GM18520 (cell line): ENCODE results near the gene TGFB3.
A peak's percentile ranks its signal among the peaks of the same experiment; 100 is the strongest.
"Not testable (repeated sequence)": the region's sequence is repeated elsewhere in the genome, so short reads cannot be mapped to it uniquely, and the experiment has no call there.

Source experiments
- ATAC-seq: cut with Tn5 transposase; IDR thresholded peaks from one replicate; pipeline ENCODE4 v1.9.1; 2021; ENCODE audit not compliant: unreplicated experiment

The TGFB3 gene

DNA sequence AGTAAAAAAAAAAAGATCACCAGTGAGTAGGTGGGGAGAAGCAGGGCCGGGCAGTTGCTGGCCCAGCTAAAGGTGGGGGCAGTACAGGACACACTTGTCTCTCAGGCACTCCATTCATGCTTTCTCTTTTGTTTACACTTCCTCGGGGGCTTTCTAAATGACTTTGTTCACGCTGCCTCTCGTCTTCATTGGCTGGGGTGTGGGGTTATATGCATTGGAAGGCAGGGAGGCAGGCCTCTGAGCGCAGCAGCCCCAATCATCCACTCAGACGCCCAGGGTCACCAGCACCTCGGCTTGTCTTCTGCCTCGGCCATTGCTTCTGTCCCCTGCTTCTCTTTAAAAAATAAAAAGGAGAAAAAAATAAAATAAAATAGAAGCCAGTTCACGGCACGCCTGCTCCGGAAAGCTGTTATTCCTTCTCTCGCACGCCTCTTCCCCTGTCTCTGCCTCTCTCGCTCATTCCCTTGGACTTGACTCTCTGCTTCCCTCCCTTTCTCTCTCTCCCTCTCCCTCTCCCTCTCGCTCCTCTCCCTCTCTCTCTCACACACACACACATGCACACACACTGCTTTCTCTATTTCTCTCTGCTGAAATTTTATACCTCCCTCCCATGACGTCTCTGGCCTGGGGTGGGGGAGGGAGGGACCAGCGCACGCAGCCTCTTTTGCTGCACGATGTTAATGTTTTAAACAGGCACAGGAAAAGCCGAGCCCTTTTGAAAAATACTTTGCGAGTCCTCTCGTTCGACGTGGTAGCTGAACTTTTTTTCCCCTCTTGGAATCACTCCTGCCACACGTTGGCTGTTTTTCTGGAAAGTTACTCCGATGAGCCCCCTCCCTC is at the start of gene TGFB3:
Gene TGFB3 (minus strand): TSS at position 570 of the 840 bp plus-strand sequence. CDS start 1,102 bp downstream, outside the sequence.
- ATAC-seq, result peak; percentile 48

DNA sequence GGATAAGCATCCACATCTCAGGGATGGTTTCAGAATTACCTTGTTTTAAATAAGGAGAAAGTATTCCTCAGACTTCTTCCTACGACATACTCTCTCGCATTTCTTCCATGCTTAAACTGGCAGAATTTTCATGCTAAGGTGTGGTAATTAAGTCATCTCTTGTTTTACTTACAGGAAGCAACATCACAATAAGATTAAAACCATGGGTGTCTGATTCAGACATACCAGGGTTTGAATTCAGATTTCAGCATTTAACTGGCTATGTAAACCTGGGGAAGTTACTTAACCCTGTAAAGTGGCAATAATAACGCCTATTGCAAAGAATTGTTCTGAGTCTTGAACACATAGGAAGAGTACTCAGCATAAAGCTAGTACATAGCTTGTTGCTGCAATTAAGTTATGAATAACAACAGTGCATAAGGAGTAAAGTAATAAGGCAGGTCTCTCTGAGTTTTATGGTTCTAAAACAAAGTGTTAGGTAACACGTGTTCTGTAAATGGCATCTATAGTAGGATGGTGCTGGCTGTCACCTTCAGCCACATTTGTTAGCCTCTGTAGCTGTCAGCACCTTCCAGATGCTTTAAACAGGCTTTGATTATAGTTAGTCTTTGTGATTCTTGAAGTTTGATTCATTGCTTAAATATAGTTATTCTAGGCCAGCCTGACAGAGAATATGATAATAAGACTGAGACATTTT is 42.6 kb upstream of the TGFB3 start:
- no peak for ATAC-seq

DNA sequence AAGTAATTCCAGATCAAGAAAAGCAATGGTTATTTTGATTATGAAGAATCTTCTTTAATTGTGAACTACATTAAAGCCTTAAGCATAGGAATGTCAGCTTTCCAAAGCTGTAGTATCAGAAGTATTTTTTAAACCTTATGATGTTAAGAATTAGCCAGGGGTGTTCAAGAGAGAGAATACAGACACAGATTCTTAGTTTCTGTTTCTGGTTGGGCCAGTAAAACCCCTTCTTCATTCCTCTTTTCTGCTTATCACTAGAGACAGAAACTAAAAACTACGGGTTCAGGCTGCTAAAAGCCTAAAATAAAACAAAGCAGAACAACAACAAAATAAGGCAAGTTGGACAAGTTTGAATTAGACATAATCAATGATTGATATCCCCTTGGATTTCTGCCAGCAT is 42.0 kb upstream of the TGFB3 start:
- no peak for ATAC-seq

DNA sequence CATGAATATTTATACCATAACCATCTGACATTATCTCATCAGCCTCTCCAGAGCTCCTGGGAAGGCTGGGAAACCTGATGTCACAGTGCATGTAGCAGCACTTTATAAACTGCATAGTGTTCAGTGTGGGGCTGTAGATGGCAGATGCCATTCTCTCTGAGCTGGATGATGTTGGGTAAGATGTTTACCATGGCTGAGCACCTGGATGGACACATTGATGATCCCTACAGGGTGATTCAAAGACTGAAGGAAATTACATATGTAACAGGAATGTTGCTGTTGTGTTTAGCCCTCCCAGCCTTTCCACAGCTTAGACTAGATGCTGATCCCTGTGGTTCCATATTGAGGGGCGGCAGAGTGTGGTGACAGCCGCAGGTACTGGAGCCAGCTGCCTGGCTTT is 41.2 kb upstream of the TGFB3 start:
- ATAC-seq, result no peak

DNA sequence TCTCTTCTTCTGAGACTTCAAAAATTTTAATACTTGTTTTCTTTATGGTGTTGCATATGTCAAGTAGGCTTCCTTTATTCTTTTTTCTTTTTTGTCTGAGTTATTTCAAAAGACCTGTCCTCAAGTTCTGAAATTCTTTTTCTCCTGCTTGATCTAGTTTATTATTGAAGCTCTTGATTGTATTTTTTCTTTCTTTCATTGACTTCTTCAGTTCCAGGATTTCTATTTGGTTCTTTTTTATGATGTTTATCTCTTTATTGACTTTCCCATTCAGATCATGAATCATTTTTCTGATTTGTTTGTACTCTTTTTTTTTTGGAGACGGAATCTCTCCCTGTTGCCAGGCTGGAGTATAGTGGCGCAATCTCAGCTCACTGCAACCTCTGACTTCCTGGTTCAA is 37.9 kb upstream of the TGFB3 start:
- ATAC-seq, result no peak

DNA sequence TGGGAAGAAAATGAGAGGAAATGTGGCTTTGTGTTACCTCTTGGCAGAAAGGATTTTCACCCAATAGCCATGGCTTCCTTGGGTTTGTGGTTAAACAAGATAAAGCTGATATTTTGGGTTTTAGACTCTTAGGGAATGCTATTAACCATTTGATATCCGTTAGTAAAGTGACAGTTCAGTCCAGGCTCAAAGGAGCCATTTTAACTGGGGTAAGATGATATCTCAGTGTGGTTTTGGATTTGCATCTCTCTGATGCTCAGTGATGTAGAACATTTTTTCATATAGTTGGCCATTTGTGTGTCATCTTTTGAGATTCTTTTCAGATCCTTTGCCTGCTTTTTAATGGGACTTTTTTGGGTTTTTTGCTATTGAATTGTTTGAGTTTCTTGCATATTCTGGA is 33.9 kb upstream of the TGFB3 start:
- ATAC-seq, result no peak

DNA sequence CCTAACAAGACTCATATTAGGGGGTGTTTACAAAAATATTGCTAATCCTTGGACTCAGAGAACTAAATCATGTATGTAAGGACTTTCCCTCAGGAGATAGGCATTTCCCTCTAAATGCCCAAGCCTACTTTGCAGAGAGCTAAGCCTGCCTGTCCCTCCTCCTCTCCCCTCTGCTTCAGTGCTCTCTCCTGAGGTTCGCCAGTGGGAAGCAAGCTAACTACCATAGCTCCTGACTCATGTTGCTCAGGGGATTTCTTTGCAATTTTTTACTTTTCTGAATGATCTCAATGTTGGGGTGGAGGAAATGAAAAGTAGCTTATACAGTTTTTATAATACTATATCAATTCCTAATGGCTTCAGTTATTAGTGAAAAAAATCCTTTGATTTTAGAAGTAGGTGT is 33.4 kb upstream of the TGFB3 start:
- no peak for ATAC-seq

DNA sequence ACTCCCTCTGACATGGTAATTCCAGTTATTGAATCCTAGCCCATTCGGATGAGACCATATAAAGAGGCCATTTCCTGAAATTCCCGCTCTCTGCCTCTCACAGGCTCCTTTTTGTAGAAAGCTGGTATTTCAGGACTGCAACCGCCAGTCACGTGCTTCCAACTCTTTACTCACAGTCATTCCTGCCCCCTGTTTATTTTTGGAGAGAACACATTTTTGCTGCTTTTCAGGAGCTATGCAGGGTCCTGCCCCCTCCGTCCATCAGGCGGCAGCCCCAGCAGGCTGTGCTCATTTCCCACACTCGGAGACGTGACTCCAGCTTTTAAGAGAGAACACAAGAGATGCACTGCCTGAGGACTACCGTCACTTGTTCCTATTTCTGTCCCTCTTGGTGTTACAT is 30.6 kb upstream of the TGFB3 start:
- no peak for ATAC-seq

DNA sequence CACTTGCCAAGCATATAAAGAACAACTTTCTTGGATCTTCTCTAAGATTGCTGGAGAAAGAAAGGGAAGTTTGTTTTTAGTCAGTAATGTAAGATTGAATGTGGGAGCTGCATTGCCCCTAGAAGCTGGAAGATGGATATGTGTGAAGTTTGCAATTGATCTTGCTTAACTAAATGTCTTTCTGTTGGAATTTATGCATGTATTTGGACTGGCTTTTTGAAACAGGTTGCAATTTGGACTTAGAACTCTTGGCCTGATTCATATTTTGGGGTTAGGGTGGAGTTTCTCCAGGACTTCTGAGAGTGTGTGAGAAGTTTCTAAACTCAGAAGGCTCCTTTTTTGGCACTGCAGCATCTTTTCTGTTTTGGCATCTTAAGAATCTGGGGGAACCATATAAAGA is 30.1 kb upstream of the TGFB3 start:
- ATAC-seq, result no peak

DNA sequence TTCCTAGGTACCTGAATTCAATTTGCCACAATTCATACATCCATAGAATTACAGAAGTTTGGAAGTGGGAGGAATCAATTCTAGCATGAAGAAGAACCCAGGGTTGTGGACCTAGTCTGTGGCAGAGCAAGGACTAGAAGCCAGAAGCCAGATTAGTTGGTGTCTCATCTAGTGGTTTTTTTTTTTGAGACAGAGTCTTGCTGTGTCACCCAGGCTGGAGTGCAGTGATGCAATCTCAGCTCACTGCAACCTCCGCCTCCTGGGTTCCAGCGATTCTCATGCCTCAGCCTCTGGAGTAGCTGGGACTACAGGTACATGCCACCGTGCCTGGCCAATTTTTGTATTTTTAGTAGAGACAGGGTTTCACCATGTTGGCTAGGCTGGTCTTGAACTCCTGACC is 27.8 kb upstream of the TGFB3 start:
- not testable (repeated sequence) for ATAC-seq

DNA sequence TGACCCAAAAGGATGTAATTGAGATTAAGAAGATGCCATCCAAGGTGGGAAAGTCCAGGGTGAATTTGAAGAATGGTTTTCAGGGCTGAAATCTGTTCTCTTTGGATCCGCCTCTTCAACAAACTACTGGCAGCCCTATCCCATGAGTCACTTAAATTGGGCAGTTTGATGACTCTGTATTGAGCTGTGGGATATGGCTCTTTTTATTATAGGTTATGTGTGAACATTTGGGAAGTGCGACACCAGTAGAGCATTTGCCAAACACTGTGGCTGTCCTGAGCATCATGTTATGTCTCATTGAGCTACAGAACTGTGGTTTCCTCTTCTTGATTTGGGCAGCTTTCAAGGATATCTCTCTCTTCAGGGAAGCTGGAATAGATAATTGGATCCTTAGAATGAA is 26.1 kb upstream of the TGFB3 start:
- ATAC-seq, result no peak

DNA sequence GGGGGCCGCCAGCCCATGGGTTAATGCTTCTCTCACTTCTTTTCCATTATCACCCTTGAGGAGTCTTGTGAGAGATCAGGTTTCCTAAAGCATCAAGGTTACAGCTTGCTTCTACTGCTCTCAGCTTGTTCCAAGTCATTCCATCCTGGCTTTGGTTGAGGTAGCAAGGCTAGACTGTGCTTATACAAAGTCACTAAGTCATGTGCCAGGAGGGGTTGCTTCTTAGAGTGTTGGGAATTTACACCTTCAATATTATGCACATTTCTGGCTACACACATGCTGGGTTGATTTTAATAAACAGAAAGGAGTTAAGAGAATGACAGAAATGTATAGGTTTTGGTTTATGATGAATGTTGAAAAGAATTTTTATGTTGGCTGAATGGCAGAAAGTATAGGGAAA is 25.6 kb upstream of the TGFB3 start:
- ATAC-seq, result no peak

DNA sequence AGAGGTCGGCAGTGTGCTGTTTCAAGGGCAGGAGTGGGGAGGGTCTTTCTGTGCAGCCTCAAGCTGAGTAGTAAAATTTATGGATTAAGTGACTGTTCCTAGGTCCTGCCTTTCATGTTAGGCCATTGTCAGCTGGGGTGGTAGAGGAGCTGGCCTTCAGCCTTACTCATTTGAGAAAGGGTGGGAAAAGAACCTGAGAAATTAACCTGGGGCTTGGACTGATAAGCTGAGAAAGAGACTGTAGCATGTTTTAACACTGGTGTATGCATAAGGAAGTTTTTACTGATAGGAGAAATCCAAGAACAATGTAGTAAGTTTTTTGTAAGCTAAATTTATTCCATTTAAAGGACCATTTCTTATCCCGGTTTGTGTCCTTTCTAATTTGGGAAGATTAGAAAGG is 24.5 kb upstream of the TGFB3 start:
- ATAC-seq, result no peak

DNA sequence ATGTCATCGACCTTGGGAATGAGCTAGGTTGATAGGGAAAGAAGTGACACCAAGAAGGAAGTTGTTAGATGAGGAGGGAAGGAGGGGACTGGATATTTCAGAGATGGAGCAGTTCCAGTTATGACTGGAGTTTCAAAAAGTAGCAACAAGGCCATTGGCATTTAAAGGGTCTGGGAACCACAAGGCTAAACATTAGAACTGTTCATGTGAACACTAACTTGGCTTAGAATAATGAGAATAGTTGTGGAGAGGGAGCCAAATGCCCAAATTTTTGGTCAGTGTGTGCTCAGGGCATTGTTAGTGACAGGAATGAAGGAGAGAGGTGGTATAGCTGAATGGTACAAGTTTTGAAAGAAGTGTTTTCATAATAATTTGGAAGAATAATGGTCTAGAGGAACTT is 20.6 kb upstream of the TGFB3 start:
- ATAC-seq, result no peak

DNA sequence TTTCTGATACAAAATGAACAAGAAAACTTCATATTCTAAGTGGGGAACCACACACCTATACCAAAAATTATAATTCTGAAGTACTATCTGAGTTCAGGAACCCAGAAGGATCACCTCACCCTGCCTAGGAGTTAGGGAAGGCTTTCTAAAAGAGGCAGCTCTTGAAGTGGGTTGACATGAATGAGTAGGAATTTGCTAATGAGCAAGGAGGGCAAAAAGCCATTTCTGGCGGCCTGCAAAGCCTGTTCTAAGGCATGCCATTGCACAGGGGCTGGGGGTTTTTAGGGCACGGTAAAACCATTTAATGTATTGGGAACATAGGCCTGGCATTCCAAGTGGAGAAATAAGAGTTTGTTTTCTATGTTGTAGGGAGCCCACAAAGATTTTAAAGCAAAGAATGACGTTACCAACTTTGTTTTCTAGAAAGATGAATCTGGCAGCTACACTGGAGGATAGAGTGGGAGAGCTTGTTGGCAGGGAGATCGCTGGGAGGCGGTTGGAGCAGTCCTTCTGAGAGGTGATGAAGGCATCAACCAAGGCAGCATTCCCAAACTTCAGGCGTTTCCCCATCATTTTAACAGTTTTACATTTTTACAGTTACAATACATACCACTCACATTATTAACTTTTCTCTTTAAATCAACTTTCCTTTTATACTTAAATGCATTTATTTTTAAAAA is 17.9 kb upstream of the TGFB3 start:
- ATAC-seq, result no peak

DNA sequence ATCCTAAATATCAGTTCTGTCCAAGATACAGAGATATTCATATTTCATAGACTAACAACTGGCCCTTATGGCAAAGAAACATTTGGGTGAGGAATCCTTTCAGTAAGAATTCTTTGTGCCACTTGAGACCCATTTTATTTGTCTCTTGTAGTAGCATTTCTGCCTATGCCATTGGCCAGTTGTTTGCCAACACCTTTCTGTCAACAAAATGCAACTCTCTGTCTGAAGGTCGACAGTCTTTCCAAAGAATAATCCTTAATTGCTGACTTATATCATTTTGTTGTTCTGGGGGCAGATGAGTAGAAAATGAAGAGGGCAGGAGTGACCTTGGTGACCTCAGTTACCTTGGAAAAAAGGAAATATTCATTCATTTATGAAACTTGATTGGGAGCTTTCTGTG is 14.7 kb upstream of the TGFB3 start:
- no peak for ATAC-seq

DNA sequence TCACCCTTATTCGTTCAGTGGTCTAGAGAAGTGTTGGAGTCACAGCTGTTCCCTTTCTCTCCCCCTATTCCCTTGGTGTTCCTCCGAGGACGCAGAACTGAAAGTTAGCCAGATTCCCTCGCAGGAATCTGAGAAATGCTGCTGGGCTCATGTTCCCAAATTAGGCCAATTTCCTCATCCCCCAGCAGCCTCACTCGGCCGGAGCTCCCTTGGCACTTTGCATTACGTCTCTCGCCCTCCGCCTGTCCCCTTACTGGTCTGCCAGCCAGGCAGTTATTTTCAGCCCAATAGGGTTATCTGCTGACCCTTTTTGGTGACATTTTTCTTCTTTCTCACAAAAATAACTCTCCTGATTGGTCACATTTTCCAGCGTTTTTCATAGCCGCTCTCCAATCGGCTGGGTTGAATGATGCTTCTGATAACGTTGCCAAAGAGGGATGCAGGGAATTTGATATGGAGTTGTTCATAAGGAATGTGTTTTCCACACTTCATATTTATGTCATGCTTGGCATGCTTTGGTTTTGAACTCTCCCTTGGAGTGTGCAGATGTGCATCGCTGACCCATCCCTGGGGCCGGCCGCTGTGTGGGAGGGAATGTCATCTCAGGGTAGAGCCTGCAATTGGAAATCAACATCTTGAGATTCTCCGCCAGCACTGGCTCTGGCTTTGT is 13.7 kb upstream of the TGFB3 start:
- no peak for ATAC-seq

DNA sequence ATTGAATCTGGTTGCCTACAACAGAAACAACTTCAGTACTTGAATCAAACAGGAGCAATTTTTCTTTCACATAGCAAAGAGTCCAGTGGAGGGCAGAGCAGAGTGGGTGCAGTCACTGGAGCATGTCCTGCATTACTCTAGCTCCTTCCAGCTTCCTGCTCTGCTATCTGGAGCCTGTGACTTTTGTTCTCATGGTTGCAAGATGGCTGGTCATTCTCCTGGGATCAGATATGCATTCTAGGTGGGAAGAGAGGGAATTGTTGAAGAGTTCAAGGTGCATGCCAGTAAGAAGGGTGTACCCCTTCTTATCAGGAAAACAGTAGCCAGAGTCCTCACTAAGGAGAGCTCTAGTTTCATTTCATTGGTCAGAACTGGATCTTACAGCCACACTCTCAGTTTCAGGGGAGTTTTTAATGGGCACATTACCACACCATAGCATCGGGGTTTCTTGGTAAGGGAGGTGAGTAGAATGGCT is 11.8 kb upstream of the TGFB3 start:
- ATAC-seq, result no peak

DNA sequence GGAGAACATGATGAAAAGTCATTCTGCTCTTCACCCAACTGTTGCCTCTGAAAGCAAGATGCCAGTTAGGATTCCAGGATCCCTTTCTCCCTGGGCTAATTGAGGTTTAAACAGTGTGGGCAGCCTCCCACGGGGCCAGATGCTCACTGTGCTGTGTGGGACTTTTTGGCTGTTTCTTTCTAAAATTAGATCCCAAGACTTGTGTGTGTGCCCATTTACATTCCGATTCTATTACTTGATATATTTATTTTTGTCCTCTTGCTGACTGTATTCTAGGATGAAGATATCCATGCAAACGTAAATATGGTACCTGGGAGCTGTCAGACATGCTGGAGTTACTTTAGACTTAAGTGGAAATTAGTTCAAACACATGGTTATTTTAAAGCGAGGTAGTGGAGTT is 10.0 kb upstream of the TGFB3 start:
- ATAC-seq, result no peak

DNA sequence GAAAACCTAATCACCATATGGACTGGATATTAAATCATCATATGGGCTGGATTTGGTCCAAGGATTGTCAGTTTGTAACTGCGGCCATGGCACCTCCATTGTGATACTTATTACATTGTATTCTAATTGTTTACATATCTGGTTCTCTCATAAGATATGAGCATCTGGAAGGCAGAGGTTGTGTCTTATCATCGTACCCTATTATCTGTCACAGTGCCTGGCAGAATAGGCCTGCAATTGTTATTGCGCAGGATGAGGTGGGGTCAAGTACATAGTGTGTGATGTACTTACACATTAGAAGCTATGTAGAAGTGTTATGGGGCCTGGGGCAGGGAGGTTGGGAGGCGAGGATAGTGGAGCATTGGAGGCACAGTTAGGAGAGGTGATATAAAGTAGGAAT is 8.5 kb upstream of the TGFB3 start:
- no peak for ATAC-seq

DNA sequence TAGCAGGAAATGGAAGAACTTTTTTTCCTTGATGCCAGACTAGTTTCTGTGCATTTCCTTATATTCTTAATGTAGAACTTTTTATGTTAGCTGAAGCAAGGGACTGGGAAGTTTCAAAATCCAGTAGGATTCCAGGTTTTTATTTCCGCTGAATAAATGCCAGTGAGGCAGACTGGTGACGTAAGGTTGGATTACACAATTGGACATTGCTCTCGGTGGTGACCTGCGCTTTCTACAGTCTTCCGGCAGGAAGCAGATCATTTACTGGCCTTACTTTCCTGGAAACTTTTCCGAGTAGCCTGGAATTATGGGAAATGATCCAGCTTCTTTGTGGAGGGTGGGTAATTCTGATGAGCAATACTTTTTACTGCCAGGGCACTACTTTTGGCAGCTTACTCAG is 7.3 kb upstream of the TGFB3 start:
- no peak for ATAC-seq
